Bone marrow (tissue), 2 donors: ENCODE data around the gene SPPL2B.
A peak's percentile ranks its signal among the peaks of the same experiment; 100 is the strongest.

Experiments used
- DNase-seq, 2 donors: peaks; one replicate each; lab custom pipeline; 2025; lab: John Stamatoyannopoulos, UW

Gene SPPL2B

GRCh38 chr19:2302319-2303210 lies 25.9 kb upstream of the SPPL2B start:
- no peak for DNase-seq

- no peak for DNase-seq
Measured at GRCh38 chr19:2303211-2303798, 25.2 kb upstream of the SPPL2B start.

- DNase-seq: no peak
Measured at GRCh38 chr19:2305452-2306280, 22.8 kb upstream of the SPPL2B start.

GRCh38 chr19:2306281-2306806 lies 22.1 kb upstream of the SPPL2B start:
- no peak for DNase-seq

GRCh38 chr19:2306971-2307370 lies 21.5 kb upstream of the SPPL2B start:
- no peak for DNase-seq

- no peak for DNase-seq
Measured at GRCh38 chr19:2307518-2308012, 20.9 kb upstream of the SPPL2B start.

- DNase-seq: no peak
Measured at GRCh38 chr19:2308114-2308556, 20.3 kb upstream of the SPPL2B start, which contains the start of gene LINGO3. Gene LINGO3, minus strand, starts transcription at chr19:2308154. Its CDS starts 16,378 bp downstream, at chr19:2291776.

GRCh38 chr19:2309734-2310362 lies 18.6 kb upstream of the SPPL2B start:
- no peak for DNase-seq

- no peak for DNase-seq
Measured at GRCh38 chr19:2311093-2311492, 17.4 kb upstream of the SPPL2B start.

- no peak for DNase-seq
Measured at GRCh38 chr19:2312820-2313501, 15.5 kb upstream of the SPPL2B start.

- no peak for DNase-seq
Measured at GRCh38 chr19:2315121-2315817, 13.2 kb upstream of the SPPL2B start.

GRCh38 chr19:2315818-2316353 lies 12.6 kb upstream of the SPPL2B start:
- DNase-seq: peak; percentile 41 to 75

- DNase-seq: no peak
Measured at GRCh38 chr19:2317300-2317699, 11.2 kb upstream of the SPPL2B start.

GRCh38 chr19:2317756-2318155 lies 10.7 kb upstream of the SPPL2B start:
- DNase-seq: no peak

- no peak for DNase-seq
Measured at GRCh38 chr19:2318923-2319322, 9.6 kb upstream of the SPPL2B start.

- no peak for DNase-seq
Measured at GRCh38 chr19:2319551-2319950, 8.9 kb upstream of the SPPL2B start.

GRCh38 chr19:2320049-2320448 lies 8.4 kb upstream of the SPPL2B start:
- DNase-seq: no peak

GRCh38 chr19:2320939-2321338 lies 7.5 kb upstream of the SPPL2B start:
- no peak for DNase-seq

- DNase-seq: no peak
Measured at GRCh38 chr19:2321565-2322283, 6.8 kb upstream of the SPPL2B start.
